Stimulated activated CD8-positive, alpha-beta memory T cell treated with anti-CD3 and anti-CD28 coated beads, Interleukin-12 subunit alpha, Interleukin-12 subunit beta, amount 100 ng/mL, for 24 hours (primary cell): ENCODE data around the gene MS4A14.
"Not testable (repeated sequence)": the region's sequence is repeated elsewhere in the genome, so short reads cannot be mapped to it uniquely, and the experiment has no call there.

Experiments used
- DNase-seq: peaks from one replicate; pipeline ENCODE4 v3.0.0-alpha.2; 2020; ENCODE audit errors: extremely low read depth

The MS4A14 gene, protein sequence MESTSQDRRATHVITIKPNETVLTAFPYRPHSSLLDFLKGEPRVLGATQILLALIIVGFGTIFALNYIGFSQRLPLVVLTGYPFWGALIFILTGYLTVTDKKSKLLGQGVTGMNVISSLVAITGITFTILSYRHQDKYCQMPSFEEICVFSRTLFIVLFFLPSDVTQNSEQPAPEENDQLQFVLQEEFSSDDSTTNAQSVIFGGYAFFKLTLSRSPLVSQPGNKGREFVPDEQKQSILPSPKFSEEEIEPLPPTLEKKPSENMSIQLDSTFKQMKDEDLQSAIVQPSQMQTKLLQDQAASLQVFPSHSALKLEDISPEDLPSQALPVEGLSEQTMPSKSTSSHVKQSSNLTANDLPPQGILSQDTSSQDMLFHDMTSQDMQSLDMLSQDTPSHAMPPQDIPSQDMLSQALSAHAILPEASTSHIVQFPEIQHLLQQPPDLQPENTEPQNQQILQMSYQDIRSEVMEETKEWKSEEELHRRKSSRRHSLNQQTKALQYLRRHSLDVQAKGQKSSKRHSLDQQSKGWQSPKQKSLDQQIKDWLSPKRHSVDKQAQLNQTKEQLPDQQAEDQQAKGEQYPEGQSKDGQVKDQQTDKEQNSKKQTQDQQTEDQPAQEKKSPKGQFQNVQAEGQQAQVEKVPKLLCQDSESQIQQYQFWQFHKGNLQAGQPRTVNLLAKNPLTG

GRCh38 chr11:60396382-60396781 lies at the start of gene MS4A14:
Gene MS4A14, plus strand, starts transcription at chr11:60396459. Its CDS starts 120 bp downstream, at chr11:60396579.
- DNase-seq = no peak

DNA sequence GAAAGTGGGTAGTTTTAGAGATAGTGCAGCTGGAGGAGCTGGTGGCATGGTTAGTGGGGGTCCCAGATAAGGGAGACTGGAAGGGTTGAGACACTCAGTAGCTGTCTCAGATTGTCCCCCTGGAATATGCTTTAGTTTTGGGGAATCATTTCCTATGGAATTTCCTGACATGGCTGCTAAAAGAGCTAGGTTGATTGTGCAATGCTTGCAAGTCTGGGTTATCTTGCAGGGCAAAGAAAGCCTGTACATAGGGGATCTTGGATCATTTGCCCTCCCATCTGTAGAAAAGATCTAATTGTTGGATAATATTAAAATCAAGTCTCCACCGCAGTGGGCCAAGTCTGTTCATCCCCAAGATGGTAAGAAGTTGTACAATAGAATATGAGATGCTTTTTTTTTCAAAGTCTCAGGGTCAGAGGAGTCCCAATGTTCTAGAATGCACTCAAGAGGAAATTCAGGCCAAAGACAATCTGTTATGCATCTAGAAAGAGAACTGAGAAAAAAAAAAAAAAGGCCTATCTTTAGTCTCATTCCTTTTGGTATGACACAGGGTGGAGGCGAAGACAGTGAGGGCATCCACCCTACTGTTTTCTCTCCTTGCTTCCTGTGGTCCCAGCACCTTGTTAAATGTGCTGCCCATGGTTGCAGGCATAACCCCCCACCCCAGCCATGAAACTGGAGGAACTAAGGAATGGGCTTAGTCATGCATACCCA lies 49.0 kb upstream of the MS4A14 start:
- DNase-seq = no peak

DNA sequence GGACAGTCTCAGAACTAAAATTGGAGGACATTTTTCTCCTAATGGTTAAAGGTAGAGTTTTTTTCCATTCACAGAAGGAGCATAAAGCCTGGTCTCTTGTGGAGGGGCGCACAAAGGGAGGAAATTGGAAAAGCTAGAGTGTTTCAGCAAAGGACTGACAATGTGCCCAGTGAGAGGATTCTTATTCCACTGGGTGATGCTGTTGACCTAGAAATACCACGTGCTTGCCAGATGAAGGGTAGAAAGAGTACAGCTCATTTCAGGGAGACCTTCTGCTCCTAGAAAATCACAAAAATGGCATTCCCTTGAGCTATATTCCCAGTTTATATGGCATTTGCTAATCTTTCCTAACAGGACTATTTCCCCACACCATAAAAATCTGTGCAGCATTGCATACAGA lies 48.1 kb upstream of the MS4A14 start:
- no peak for DNase-seq

- DNase-seq = no peak
Measured at GRCh38 chr11:60349990-60350389, 46.3 kb upstream of the MS4A14 start.

- no peak for DNase-seq
Measured at GRCh38 chr11:60357771-60358170, 38.5 kb upstream of the MS4A14 start.

- DNase-seq = no peak
Measured at GRCh38 chr11:60360621-60361020, 35.6 kb upstream of the MS4A14 start.

- DNase-seq = no peak
Measured at GRCh38 chr11:60362241-60362640, 34.0 kb upstream of the MS4A14 start.

- peak; percentile 10 for DNase-seq
Measured at GRCh38 chr11:60363542-60364470, 32.5 kb upstream of the MS4A14 start.

DNA sequence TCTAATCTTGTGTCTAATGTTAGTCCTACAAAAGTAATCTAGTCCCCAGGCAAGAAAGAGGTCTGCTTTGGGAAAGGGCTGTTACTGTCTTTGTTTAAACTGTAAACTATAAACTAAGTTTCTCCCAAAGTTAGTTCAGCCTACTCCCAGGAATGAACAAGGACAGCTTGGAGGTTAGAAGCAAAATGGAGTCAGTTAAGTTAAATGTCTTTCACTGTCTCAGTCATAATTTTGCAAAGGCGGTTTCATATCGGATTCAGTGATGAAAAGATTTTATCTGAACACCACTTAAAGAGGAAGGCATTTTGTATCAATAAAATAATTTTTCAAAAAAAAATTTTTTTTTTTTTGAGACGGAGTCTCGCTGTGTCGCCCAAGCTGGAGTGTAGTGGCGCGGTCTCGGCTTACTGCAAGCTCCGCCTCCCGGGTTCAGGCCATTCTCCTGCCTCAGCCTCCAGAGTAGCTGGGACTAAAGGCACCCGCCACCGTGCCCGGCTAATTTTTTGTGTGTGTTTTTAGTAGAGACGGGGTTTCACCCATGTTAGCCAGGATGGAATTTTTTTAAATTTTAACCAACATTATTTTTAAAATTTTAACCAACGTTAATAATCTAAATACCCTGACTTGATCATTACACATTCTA lies 29.9 kb upstream of the MS4A14 start:
- not testable (repeated sequence) for DNase-seq

- DNase-seq = no peak
Measured at GRCh38 chr11:60367009-60367408, 29.2 kb upstream of the MS4A14 start.

- DNase-seq = no peak
Measured at GRCh38 chr11:60367896-60368295, 28.4 kb upstream of the MS4A14 start.

- DNase-seq = no peak
Measured at GRCh38 chr11:60370252-60370810, 25.9 kb upstream of the MS4A14 start.

DNA sequence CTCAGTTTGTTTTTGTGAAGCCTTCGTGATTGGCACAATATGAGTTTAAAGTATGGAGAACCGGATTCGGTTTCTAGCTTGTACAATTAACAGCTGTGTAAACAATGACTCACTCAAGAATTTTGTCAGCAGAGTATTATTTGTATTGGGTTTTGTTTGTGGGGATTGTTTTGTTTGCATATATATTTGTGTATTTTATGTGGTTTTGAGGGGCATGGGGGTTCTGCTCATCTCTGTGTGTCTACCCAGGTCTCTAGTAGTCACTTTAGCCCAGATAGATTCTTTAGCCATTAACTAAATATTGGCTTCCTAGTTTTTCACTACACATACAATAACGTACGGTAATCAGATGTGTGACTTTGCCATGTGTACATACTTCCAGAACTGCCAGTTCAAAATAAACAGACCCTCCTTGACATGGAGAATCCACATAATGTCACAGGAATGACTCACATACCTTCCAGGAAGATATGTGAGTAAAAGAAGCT lies 25.4 kb upstream of the MS4A14 start:
- DNase-seq = no peak

DNA sequence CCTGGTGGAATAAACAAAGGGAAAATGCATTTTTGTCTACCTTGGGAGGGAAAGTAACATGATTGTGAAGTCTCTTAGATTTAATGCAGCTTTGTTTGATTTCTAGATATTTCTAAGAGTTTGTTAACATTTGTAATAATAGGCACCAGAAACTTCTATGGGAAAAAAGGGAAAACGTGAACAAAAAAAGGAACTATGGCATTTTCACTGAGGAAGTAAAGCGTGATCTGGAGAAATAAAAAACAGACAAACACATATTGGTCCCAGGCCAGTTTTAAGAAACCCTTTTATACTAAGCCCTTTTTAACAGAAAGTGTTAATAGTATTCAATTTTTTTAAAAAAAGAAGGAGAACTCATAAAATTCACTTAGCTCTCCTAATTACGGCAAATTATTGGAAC lies 24.9 kb upstream of the MS4A14 start:
- no peak for DNase-seq

GRCh38 chr11:60371854-60372253 lies 24.4 kb upstream of the MS4A14 start:
- DNase-seq = no peak

- DNase-seq = no peak
Measured at GRCh38 chr11:60372767-60373166, 23.5 kb upstream of the MS4A14 start.

DNA sequence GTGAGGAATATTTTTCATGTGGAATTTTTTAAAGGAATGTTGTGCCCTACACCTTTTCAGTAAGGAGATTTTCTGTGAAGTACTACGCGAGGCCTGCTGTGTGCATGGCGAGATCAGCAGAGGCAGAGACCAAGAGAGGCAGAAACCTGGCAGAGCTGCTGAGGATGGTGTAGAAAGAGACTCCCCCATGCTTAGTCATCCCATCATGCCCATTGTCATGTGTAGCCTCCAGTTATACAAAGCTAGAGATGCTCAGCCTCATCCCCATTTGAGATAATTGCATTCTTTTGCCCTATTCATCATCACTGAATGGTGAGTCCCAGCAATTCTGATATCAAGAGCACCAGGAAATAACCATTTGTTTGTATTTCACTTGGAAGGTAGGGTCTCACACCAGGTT lies 20.9 kb upstream of the MS4A14 start:
- DNase-seq = no peak

DNA sequence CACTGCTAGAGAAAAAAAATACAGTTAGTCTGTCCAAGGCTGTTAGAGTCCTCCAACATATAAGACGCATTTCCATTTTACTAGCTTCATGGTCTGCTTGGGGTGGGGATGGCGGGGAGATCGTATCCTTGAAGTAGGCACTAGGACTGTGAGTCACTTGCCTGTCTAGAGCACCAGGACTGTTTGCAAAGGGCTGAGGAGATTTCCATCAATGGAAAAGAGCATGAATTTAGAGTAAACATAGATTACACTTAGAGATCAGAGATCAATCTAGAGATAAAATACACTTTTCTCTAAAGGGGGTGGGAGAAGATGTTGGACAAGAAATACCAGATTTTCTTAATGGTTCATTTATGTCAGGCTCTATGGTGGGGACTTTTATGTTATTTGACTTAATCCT lies 19.7 kb upstream of the MS4A14 start:
- no peak for DNase-seq

GRCh38 chr11:60377401-60378136 lies 18.7 kb upstream of the MS4A14 start:
- no peak for DNase-seq

DNA sequence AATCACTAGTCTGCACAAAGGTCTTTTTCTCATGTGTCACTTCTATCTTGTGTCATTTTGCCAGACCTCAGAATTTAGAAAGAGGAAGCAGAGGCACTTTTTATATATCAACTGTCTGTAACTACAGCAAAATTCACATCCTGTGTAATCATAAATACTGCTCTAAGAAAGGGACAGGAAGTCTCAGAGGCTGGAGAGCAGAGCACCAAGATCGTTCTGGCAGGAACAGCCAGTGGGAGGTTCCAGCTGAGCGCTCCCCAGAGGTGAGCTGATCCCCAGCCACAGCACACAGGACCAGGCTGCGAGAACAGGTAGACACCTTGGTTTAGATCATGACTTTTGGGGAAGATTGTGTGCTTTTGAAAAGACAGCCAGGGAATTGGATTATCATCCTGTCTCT lies 17.9 kb upstream of the MS4A14 start, which contains the start of gene MS4A7:
TSS of gene MS4A7 (plus strand) at position 179 of the 400 bp plus-strand sequence. CDS start 4,610 bp downstream, outside the sequence.
- no peak for DNase-seq
